Activated B cell treated with CpG ODN at 0.5 μM for 24 hours (primary cell): ENCODE measurements around the gene C16orf87. TPM values are rescaled to one million over a fixed set of nuclear protein-coding genes. Genes with fewer than 3 reads are reported as not detected.

Experiments used
- ATAC-seq: fragments of 200-7000 bp; cut with Tn5 transposase; one replicate; pipeline ENCODE4 v1.10.0; 2021; ENCODE audit warnings: low read depth, mild to moderate bottlenecking, moderate library complexity
- CTCF ChIA-PET: fragments of 350-600 bp; sonication (Branson Sonifier 250); formaldehyde crosslinking; loops from one replicate; lab custom pipeline; 2021; ENCODE audit warnings: antibody characterized with exemption; lab: Charles Lee
- POLR2A ChIA-PET: fragments of 350-600 bp; sonication (Branson Sonifier 250); formaldehyde crosslinking; loops from one replicate; lab custom pipeline; 2021; ENCODE audit warnings: antibody characterized with exemption; lab: Charles Lee
- DNase-seq: peaks from one replicate; pipeline ENCODE4 v3.0.0; 2022
- H3K27ac Mint-ChIP-seq: one replicate; pipeline ENCODE4 v1.8.0; 2020; ENCODE audit warnings: mixed read lengths
- H3K27me3 Mint-ChIP-seq: one replicate; pipeline ENCODE4 v1.8.0; 2021; ENCODE audit warnings: mixed read lengths
- H3K36me3 Mint-ChIP-seq: one replicate; pipeline ENCODE4 v1.8.0; 2021; ENCODE audit warnings: low read depth, mixed read lengths
- H3K4me1 Mint-ChIP-seq: one replicate; pipeline ENCODE4 v1.8.0; 2021; ENCODE audit warnings: mixed read lengths
- H3K4me3 Mint-ChIP-seq: one replicate; pipeline ENCODE4 v1.8.0; 2020; ENCODE audit warnings: mild to moderate bottlenecking, mixed read lengths
- H3K9me3 Mint-ChIP-seq: one replicate; pipeline ENCODE4 v1.8.0; 2020; ENCODE audit warnings: mixed read lengths
- intact Hi-C: fragments of 100-400 bp; cut with micrococcal nuclease; formaldehyde crosslinking; loops from one replicate; pipeline ENCODE4 v1.15.1; 2024
- total RNA-seq: library from RNA; stranded (reverse); gene quantifications from 2 replicates; pipeline ENCODE4 v1.2.3, GENCODE V29; 2022
- TF ChIP-seq, protein P1 (sequence below): fragments of 200-600 bp; IDR thresholded peaks from one replicate; pipeline ENCODE4 v1.8.0; 2022; ENCODE audit warnings: antibody characterized with exemption, mild to moderate bottlenecking

The C16orf87 gene
- total RNA-seq, 1 donor from 2014 or later = 16.6 TPM

- no peak overlapping the region for H3K4me3 Mint-ChIP-seq
- TF ChIP-seq, protein P1, sequence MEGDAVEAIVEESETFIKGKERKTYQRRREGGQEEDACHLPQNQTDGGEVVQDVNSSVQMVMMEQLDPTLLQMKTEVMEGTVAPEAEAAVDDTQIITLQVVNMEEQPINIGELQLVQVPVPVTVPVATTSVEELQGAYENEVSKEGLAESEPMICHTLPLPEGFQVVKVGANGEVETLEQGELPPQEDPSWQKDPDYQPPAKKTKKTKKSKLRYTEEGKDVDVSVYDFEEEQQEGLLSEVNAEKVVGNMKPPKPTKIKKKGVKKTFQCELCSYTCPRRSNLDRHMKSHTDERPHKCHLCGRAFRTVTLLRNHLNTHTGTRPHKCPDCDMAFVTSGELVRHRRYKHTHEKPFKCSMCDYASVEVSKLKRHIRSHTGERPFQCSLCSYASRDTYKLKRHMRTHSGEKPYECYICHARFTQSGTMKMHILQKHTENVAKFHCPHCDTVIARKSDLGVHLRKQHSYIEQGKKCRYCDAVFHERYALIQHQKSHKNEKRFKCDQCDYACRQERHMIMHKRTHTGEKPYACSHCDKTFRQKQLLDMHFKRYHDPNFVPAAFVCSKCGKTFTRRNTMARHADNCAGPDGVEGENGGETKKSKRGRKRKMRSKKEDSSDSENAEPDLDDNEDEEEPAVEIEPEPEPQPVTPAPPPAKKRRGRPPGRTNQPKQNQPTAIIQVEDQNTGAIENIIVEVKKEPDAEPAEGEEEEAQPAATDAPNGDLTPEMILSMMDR = no peak
- DNase-seq = no peak
- ATAC-seq = no peak
- intact Hi-C loops = loop anchor here (1.0 to 10.0 kb wide), 3 partner anchors 11 to 247 kb away; no protein-coding TSS in a partner anchor
- ChIA-PET POLR2A (interaction anchor here (1.1 to 1.5 kb wide), 2 partner anchors 30 to 58 kb away, joined by 4 read pairs; partner anchors contain the start of gene C16orf87), CTCF (interaction anchor here (0.9 to 3.9 kb wide), 9 partner anchors 11 to 128 kb away, joined by 3 to 38 read pairs (median 5); no protein-coding TSS in a partner anchor)
- H3K27ac Mint-ChIP-seq = no peak overlapping the region
- peaks cover 38% of the 10 kb centered on the region for H3K36me3 Mint-ChIP-seq
- peaks cover 4% of the 10 kb centered on the region for H3K9me3 Mint-ChIP-seq
- H3K4me1 Mint-ChIP-seq = no peaks in the 10 kb centered on the region
- no peaks in the 10 kb centered on the region for H3K27me3 Mint-ChIP-seq
These were observed 29.4 kb downstream of the C16orf87 start for GRCh38 chr16:46801428-46802049.

GRCh38 chr16:46800494-46800893 is 30.5 kb downstream of the C16orf87 start:
- intact Hi-C loops = loop anchor here (10.0 kb wide), 1 partner anchor 246 kb away; no protein-coding TSS in a partner anchor
- ATAC-seq (no peak), DNase-seq (no peak)
- Mint-ChIP-seq H3K27ac (no peak overlapping the region), H3K27me3 (no peaks in the 10 kb centered on the region), H3K4me1 (no peaks in the 10 kb centered on the region), H3K36me3 (peaks cover 39% of the 10 kb centered on the region), H3K9me3 (peaks cover 7% of the 10 kb centered on the region), H3K4me3 (no peak overlapping the region)
- ChIA-PET POLR2A (interaction anchor here (0.6 to 1.5 kb wide), 3 partner anchors 25 to 57 kb away, joined by 4 to 7 read pairs (median 4); partner anchors contain the start of gene C16orf87), CTCF (interaction anchor here (0.7 to 3.9 kb wide), 11 partner anchors 10 to 127 kb away, joined by 3 to 38 read pairs (median 5); no protein-coding TSS in a partner anchor)
- TF ChIP-seq, protein P1 = no peak

GRCh38 chr16:46797501-46797900 is 33.5 kb downstream of the C16orf87 start:
- Mint-ChIP-seq H3K36me3 (peaks cover 31% of the 10 kb centered on the region), H3K4me3 (no peak overlapping the region), H3K4me1 (no peaks in the 10 kb centered on the region), H3K27ac (no peak overlapping the region), H3K27me3 (no peaks in the 10 kb centered on the region), H3K9me3 (peaks cover 21% of the 10 kb centered on the region)
- no peak for ATAC-seq
- CTCF ChIA-PET = interaction anchor here (1.1 to 1.3 kb wide), 2 partner anchors 122 to 124 kb away, joined by 3 read pairs; no protein-coding TSS in a partner anchor
- intact Hi-C loops = no loop called here
- DNase-seq = no peak
- TF ChIP-seq, protein P1 = no peak
- POLR2A ChIA-PET = no interaction called here

DNA sequence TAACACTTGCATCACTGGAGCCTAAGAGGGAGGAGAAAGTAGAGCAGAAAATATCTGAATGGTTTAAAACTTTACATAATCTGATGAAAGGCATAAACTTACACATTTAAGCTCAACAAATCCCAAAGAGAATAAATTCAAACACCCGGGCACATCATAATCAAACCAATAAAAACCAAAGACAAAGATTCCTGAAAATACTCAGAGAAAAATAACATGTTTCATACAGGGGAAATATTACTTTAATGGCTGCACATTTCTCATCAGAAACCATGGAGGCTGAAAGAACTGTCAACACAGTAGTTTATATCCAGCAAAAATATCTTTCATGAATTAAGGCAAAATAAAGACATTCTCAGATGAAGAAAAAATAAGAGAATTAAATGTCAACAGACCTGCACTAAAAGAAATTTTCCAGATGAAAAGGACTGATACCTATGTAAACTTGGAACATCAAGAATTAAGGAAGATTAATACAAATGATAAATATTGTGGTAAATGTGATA is 34.2 kb downstream of the C16orf87 start:
- peaks cover 3% of the 10 kb centered on the region for H3K4me1 Mint-ChIP-seq
- TF ChIP-seq, protein P1 = no peak
- H3K36me3 Mint-ChIP-seq = peaks cover 29% of the 10 kb centered on the region
- no peak overlapping the region for H3K27ac Mint-ChIP-seq
- H3K27me3 Mint-ChIP-seq = no peaks in the 10 kb centered on the region
- POLR2A ChIA-PET = no interaction called here
- H3K4me3 Mint-ChIP-seq = no peak overlapping the region
- DNase-seq (no peak), ATAC-seq (no peak)
- CTCF ChIA-PET = interaction anchor here (1.1 to 1.3 kb wide), 2 partner anchors 122 to 123 kb away, joined by 3 read pairs; no protein-coding TSS in a partner anchor
- H3K9me3 Mint-ChIP-seq = peaks cover 21% of the 10 kb centered on the region
- intact Hi-C loops = no loop called here

DNA sequence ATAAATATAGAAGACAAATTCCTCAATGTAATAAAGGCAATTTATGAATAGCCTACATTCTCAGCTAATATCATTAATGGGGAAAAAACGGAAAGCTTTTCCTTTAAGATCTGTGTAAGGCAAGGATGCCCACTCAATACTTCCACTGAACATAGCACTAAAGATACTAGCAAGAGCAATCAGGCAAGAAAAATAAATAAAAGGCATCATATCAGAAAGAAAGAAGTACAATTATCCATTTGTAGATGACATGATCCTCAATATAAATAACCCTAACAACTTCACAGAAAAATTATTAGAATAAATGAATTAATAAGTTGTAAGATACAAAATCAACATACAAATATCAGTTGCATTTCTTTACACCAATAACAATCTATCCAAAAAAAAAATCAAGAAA is 37.1 kb downstream of the C16orf87 start:
- intact Hi-C loops = no loop called here

More for the DNA sequence above, 37.1 kb downstream of the C16orf87 start:
- ATAC-seq (no peak), DNase-seq (no peak)
- H3K4me1 Mint-ChIP-seq = peaks cover 31% of the 10 kb centered on the region
- TF ChIP-seq, protein P1 = no peak
- no peak overlapping the region for H3K27ac Mint-ChIP-seq
- ChIA-PET CTCF (no interaction called here), POLR2A (no interaction called here)
- H3K9me3 Mint-ChIP-seq = peaks cover 21% of the 10 kb centered on the region
- H3K4me3 Mint-ChIP-seq = no peak overlapping the region
- peaks cover 27% of the 10 kb centered on the region for H3K36me3 Mint-ChIP-seq
- H3K27me3 Mint-ChIP-seq = no peaks in the 10 kb centered on the region
